Stimulated activated naive CD8-positive, alpha-beta T cell treated with anti-CD3 and anti-CD28 coated beads, Interleukin-15, Interleukin-2, amounts not matched to agents 100 U/mL and 50 U/mL, for 24 hours (primary cell): ENCODE measurements around the gene PGC.

Experiments
- ATAC-seq: fragments of 150-1000 bp; cut with Tn5 transposase; one replicate; pipeline ENCODE4 v1.10.0; 2021
- DNase-seq: peaks from one replicate; pipeline ENCODE4 v3.0.0; 2021

The PGC gene

GRCh38 chr6:41697861-41698781 is 49.1 kb downstream of the PGC start:
- no peak for DNase-seq

GRCh38 chr6:41696788-41697187 is 50.4 kb downstream of the PGC start:
- ATAC-seq (no peak), DNase-seq (no peak)

More at GRCh38 chr6:41697861-41698781, 49.1 kb downstream of the PGC start:
- no peak for ATAC-seq

DNA sequence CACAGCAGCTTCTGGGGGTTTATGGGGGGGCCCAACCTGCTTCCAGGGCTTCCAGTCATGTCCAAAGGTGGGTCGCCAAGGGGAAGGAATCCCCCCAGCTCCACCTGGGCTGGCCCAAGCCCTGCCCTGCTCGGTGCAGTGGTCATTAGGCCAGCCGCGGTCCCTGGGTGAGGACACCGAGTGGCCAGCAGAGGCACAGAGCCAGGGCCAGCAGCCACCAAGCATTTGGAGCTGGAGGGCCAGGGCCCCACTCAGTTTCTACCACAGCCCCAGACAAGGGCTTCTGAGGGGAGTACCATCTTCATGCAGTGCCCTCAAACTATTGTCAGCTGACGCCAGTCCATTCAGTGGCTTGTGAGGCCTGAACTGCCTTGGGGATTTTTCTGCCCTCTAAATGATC is 51.4 kb downstream of the PGC start:
- DNase-seq (no peak), ATAC-seq (no peak)

- ATAC-seq (no peak), DNase-seq (no peak)
Measured at GRCh38 chr6:41694815-41695526, 52.2 kb downstream of the PGC start.

- ATAC-seq (no peak), DNase-seq (no peak)
Measured at GRCh38 chr6:41693281-41694240, 53.6 kb downstream of the PGC start.

- DNase-seq (no peak), ATAC-seq (no peak)
Measured at GRCh38 chr6:41692730-41693129, 54.5 kb downstream of the PGC start.

GRCh38 chr6:41692080-41692675 is 55.0 kb downstream of the PGC start:
- DNase-seq (no peak), ATAC-seq (no peak)

DNA sequence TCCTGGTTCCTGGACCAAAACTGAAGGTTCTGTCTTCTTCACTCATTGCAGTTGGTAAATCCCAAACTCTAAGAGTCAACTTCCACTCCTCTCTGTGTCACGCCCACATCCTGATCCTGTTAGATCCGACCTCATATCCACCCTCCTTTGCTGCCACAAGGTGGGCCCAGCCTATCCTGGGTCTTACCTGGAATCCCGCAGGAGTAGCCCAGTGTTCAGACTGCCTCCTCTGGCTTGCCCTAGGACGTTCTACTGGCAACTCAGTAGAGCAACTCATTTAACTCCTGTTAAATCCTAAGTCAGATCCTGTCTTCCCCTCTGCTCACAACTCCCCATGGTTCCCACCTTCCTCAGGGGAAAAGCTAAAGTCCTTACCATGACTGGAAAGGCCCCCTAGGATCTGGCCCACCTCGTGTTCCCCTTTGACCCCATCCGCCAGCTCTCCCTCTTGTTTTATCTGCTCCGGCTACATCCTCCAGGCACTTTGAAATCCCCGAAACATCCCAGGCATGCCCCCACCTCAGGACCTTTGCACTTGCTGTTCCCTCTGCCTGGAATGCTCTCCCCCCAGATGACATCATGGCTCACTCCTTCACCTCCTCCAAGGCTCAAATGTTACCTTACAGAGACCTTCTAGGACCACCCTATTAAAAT is 55.6 kb downstream of the PGC start:
- DNase-seq (no peak), ATAC-seq (no peak)

DNA sequence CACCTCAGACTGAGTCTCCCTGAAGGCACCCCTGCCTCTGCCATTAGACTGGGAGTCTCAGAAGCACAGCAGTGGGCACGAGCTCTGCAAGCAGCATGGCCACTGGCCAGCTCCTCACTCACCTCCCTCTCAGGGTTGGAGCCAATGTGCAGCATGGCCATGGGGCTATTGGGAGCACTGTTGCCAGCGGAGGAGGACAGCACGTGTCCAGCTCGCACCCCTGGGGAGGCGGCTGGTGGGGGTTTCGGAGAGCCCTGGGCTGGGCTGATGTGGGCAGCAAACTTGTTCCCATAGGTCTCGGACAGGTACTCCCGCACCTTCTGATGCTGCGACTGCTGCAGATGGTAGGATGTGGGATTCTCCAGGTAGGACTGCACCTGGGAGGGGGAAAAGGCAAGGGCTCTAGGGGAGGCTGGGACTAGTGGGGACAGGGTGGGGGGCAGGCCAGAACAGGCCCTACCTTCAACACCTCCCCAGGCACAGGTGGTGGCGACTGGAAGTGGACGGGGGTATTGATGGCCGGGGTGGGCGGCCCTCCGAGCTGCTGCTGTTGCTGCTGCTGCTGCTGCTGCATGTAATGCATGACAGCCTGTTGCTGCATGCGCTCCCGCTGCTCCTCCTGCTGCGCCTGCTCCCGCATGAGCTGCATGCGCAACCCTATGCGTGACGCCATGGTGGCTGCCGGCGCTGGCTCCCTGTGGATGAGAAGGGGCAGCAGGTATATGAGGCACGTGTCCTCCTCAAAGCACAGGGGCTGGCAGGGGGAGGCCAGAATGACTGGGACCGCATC is 56.5 kb downstream of the PGC start:
- DNase-seq = no peak
- no peak for ATAC-seq

DNA sequence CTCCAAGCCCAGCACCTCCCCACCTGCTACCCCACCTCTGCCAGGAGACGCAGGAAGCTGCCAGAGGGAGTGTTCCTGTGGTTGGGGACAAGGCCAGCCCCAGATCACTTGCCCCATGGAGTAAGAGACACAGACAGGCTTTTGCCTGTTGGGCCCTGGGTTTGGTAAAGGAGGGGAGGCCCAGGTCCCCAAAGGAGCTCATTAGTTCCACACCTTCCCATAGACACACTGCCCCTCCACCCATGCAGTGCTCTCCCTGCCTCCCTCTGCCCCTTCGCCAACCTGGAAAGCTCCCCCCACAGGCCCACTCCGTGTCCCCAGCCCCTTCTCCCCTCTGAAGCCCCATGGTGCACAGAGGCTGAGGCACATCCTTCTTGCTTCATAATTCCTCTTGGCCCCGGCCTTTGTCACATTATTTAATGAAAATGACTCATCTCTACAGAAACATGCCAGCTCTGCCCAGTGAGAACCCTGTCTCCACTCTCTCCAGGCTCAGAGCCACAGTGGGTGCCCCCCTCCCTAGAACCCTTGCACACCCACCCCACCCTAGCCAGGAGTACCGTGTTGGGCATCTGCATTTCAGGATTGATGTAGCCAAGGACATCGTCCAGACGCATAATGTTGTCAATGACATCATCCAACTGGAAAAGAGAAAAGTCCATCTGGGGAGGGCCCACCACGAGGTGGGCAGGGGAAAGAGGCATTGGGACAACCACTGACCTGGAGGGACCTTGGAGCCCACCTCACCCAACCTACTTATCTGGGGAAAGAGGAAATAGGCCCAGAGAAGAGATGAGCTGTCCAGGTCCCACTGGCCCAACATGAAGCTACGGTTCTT is 57.8 kb downstream of the PGC start:
- DNase-seq = no peak
- no peak for ATAC-seq

DNA sequence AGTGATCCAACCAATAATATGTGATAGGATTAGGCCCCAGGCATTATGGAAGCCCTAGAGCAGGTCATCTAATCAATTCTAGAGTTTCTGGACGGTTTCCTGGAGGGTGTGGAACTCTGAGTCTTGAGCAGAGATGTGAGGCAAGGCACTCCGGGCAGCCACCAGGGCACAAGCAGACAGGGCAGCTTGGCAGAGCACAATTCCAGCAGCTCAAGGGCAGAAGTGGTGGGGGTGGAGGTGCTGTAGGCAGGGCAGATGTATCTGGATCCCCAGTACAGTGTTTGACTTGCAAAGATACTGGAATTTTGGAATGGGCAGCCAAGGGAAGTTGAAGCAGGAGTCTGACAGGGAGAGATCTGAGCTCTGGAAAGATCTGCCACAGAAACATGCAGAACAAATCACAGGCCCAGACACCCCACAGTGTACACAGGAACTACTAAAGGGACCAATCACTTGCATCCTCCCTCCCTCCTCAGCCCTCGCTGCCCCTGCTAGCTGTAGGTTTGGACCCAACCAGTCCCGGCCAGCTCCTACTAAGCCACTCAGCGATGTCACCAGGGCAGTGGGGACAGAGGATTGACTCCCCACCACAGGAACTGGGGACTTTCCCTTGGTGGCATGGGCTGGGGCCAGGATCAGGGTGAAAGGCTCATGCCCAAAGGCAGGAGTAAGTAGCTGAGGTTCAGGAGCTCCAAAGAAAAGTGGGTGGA is 58.8 kb downstream of the PGC start:
- ATAC-seq (no peak), DNase-seq (no peak)

GRCh38 chr6:41687501-41688175 is 59.6 kb downstream of the PGC start:
- DNase-seq (no peak), ATAC-seq (no peak)
